Glutamatergic neuron (in vitro differentiated cells): ENCODE data around the gene FFAR2. TPM values are rescaled to one million over a fixed set of nuclear protein-coding genes. Genes with fewer than 3 reads are reported as not detected.
A peak's percentile ranks its signal among the peaks of the same experiment; 100 is the strongest.

ENCODE experiments used
- DNase-seq: peaks from one replicate; pipeline ENCODE4 v3.0.0; 2022
- H3K27ac Mint-ChIP-seq: one replicate; pipeline ENCODE4 v1.8.0; 2020; ENCODE audit warnings: mild to moderate bottlenecking, mixed read lengths, inconsistent platforms; ENCODE audit not compliant: unreplicated experiment
- H3K27me3 Mint-ChIP-seq: one replicate; pipeline ENCODE4 v1.8.0; 2020; ENCODE audit warnings: mild to moderate bottlenecking, moderate library complexity, mixed read lengths, inconsistent platforms; ENCODE audit not compliant: unreplicated experiment
- H3K36me3 Mint-ChIP-seq: one replicate; pipeline ENCODE4 v1.8.0; 2020; ENCODE audit warnings: mild to moderate bottlenecking, mixed read lengths, inconsistent platforms; ENCODE audit not compliant: unreplicated experiment
- H3K4me1 Mint-ChIP-seq: one replicate; pipeline ENCODE4 v1.8.0; 2020; ENCODE audit warnings: mild to moderate bottlenecking, low read depth, mixed read lengths, inconsistent platforms; ENCODE audit not compliant: unreplicated experiment
- H3K4me3 Mint-ChIP-seq: one replicate; pipeline ENCODE4 v1.8.0; 2020; ENCODE audit warnings: mild to moderate bottlenecking, mixed read lengths, inconsistent platforms; ENCODE audit not compliant: unreplicated experiment
- H3K9me3 Mint-ChIP-seq: one replicate; pipeline ENCODE4 v1.8.0; 2020; ENCODE audit warnings: mild to moderate bottlenecking, moderate library complexity, mixed read lengths, inconsistent platforms; ENCODE audit not compliant: unreplicated experiment
- CTCF ChIP-seq: fragments of 200-600 bp; sonication (generic); IDR thresholded peaks from one replicate; pipeline ENCODE4 v1.5.0; 2021; ENCODE audit not compliant: partially characterized antibody, unreplicated experiment
- total RNA-seq: library from RNA; stranded (reverse); fragmentation: NEBNext Ultra II Directional; extraction: Animal tissue kit (Norgen Biotek cat#: 25700); gene quantifications from one replicate; pipeline ENCODE4 v1.2.1, GENCODE V29; 2021; ENCODE audit not compliant: unreplicated experiment

Gene FFAR2
- total RNA-seq, 1 donor from 2014 or later, result not detected

GRCh38 chr19:35490364-35490763 is 42.3 kb downstream of the FFAR2 start, which contains the start of gene KRTDAP:
TSS of gene KRTDAP (minus strand) at chr19:35490464. CDS start at chr19:35490442, 22 bp downstream.
- H3K4me3 Mint-ChIP-seq, result no peak within 1 kb of the TSS
- H3K9me3 Mint-ChIP-seq, result peaks cover 2% of the 10 kb centered on the region
- DNase-seq, result no peak
- peaks cover 2% of the 10 kb centered on the region for H3K27me3 Mint-ChIP-seq
- TF ChIP-seq CTCF, result no peak
- H3K27ac Mint-ChIP-seq, result no peak within 1 kb of the TSS
- H3K36me3 Mint-ChIP-seq, result no peaks in the 10 kb centered on the region
- no peaks in the 10 kb centered on the region for H3K4me1 Mint-ChIP-seq

GRCh38 chr19:35491836-35492360 is 43.8 kb downstream of the FFAR2 start:
- TF ChIP-seq CTCF, result no peak
- no peak overlapping the region for H3K4me3 Mint-ChIP-seq
- H3K27me3 Mint-ChIP-seq, result peaks cover 2% of the 10 kb centered on the region
- H3K4me1 Mint-ChIP-seq, result peaks cover 2% of the 10 kb centered on the region
- H3K9me3 Mint-ChIP-seq, result peaks cover 2% of the 10 kb centered on the region
- no peak overlapping the region for H3K27ac Mint-ChIP-seq
- no peak for DNase-seq
- no peaks in the 10 kb centered on the region for H3K36me3 Mint-ChIP-seq

- Mint-ChIP-seq H3K27ac (no peak overlapping the region), H3K9me3 (peaks cover 2% of the 10 kb centered on the region), H3K4me3 (no peak overlapping the region), H3K36me3 (no peaks in the 10 kb centered on the region), H3K4me1 (peaks cover 2% of the 10 kb centered on the region), H3K27me3 (peaks cover 2% of the 10 kb centered on the region)
- TF ChIP-seq CTCF, result no peak
- DNase-seq, result no peak
These were observed 45.9 kb downstream of the FFAR2 start for GRCh38 chr19:35493971-35494370.

- no peak overlapping the region for H3K4me3 Mint-ChIP-seq
- H3K27ac Mint-ChIP-seq, result no peak overlapping the region
- no peaks in the 10 kb centered on the region for H3K36me3 Mint-ChIP-seq
- H3K9me3 Mint-ChIP-seq, result peaks cover 2% of the 10 kb centered on the region
- peaks cover 2% of the 10 kb centered on the region for H3K27me3 Mint-ChIP-seq
- DNase-seq, result peak; percentile 73
- peaks cover 2% of the 10 kb centered on the region for H3K4me1 Mint-ChIP-seq
- peak; percentile 98 for TF ChIP-seq CTCF
These were observed 47.3 kb downstream of the FFAR2 start for GRCh38 chr19:35495107-35496064.

- Mint-ChIP-seq H3K9me3 (peaks cover 2% of the 10 kb centered on the region), H3K4me3 (no peak overlapping the region), H3K27me3 (no peaks in the 10 kb centered on the region), H3K27ac (no peak overlapping the region), H3K4me1 (peaks cover 2% of the 10 kb centered on the region), H3K36me3 (no peaks in the 10 kb centered on the region)
- no peak for TF ChIP-seq CTCF
- no peak for DNase-seq
These were observed 49.3 kb downstream of the FFAR2 start for GRCh38 chr19:35497406-35497805.
